GM18870 (cell line): ENCODE results near the gene HSPH1.
"Not testable (repeated sequence)": the region's sequence is repeated elsewhere in the genome, so short reads cannot be mapped to it uniquely, and the experiment has no call there.

Experiments
- ATAC-seq: cut with Tn5 transposase; IDR thresholded peaks from one replicate; pipeline ENCODE4 v1.9.1; 2021; ENCODE audit warnings: moderate library complexity; ENCODE audit not compliant: unreplicated experiment

The HSPH1 gene

GRCh38 chr13:31177813-31178495 lies 16.2 kb upstream of the HSPH1 start:
- ATAC-seq: not testable (repeated sequence)

GRCh38 chr13:31175847-31176532 lies 14.3 kb upstream of the HSPH1 start:
- ATAC-seq: no peak

GRCh38 chr13:31174018-31174417 lies 12.3 kb upstream of the HSPH1 start:
- ATAC-seq: no peak

GRCh38 chr13:31172535-31172934 lies 10.8 kb upstream of the HSPH1 start:
- no peak for ATAC-seq

- ATAC-seq: no peak
Measured at GRCh38 chr13:31172001-31172400, 10.3 kb upstream of the HSPH1 start.

- no peak for ATAC-seq
Measured at GRCh38 chr13:31168736-31169135, 7.0 kb upstream of the HSPH1 start.

GRCh38 chr13:31168166-31168565 lies 6.5 kb upstream of the HSPH1 start:
- peak; percentile 45 for ATAC-seq

GRCh38 chr13:31167490-31167889 lies 5.8 kb upstream of the HSPH1 start:
- ATAC-seq: peak; percentile 73

- no peak for ATAC-seq
Measured at GRCh38 chr13:31166591-31166990, 4.9 kb upstream of the HSPH1 start.

- peak; percentile 85 for ATAC-seq
Measured at GRCh38 chr13:31162151-31163008, 676 bp upstream of the HSPH1 start.

- ATAC-seq: no peak
Measured at GRCh38 chr13:31160857-31161556, 697 bp downstream of the HSPH1 start.

- ATAC-seq: no peak
Measured at GRCh38 chr13:31159306-31159705, 2.4 kb downstream of the HSPH1 start.

GRCh38 chr13:31154939-31155338 lies 6.8 kb downstream of the HSPH1 start:
- ATAC-seq: no peak

- no peak for ATAC-seq
Measured at GRCh38 chr13:31151837-31152236, 9.9 kb downstream of the HSPH1 start.

GRCh38 chr13:31150315-31150985 lies 11.3 kb downstream of the HSPH1 start:
- ATAC-seq: no peak

GRCh38 chr13:31149604-31150003 lies 12.1 kb downstream of the HSPH1 start:
- no peak for ATAC-seq

GRCh38 chr13:31145417-31145816 lies 16.3 kb downstream of the HSPH1 start:
- ATAC-seq: no peak

GRCh38 chr13:31138515-31138914 lies 23.2 kb downstream of the HSPH1 start:
- no peak for ATAC-seq

- ATAC-seq: no peak
Measured at GRCh38 chr13:31136724-31137123, 25.0 kb downstream of the HSPH1 start.

- no peak for ATAC-seq
Measured at GRCh38 chr13:31134039-31134711, 27.5 kb downstream of the HSPH1 start.
